ENCODE measurements around the gene RFX1.

The RFX1 gene

GRCh38 chr19:13999085-13999484 is 7.0 kb downstream of the RFX1 start:
- TF ChIP-seq EZH2phosphoT487 (IDR thresholded peaks at IDR 0.05; ENCODE audit: low read length) (no peak), EZH2 (optimal IDR thresholded peaks at IDR 0.05; ENCODE audit: low read depth, low read length) (no peak), CTCF (IDR thresholded peaks at IDR 0.05; ENCODE audit: low read length) (no peak)
- Histone ChIP-seq H2AFZ (ENCODE audit: low read length) (no peak overlapping the region), H3K79me2 (ENCODE audit: low read length) (peaks cover 32% of the 10 kb centered on the region), H3K9me2 (replicated peaks; ENCODE audit: insufficient read depth, low read length) (no peaks in the 10 kb centered on the region), H3K4me2 (ENCODE audit: low read depth, low read length) (no peak overlapping the region), H4K20me1 (ENCODE audit: insufficient read depth, low read length) (no peaks in the 10 kb centered on the region), H3K4me3 (ENCODE audit: low read length) (no peak overlapping the region), H3K27ac (ENCODE audit: low read length) (no peak overlapping the region), H3K4me1 (ENCODE audit: low read length) (no peaks in the 10 kb centered on the region), H3K27me3 (replicated peaks; ENCODE audit: insufficient read depth, low read length) (no peaks in the 10 kb centered on the region), H3K36me3 (replicated peaks; ENCODE audit: insufficient read depth, low read length) (no peaks in the 10 kb centered on the region), H3K9ac (ENCODE audit: low read length) (no peak overlapping the region), H3F3A (ENCODE audit: insufficient read depth, low read length) (no peaks in the 10 kb centered on the region), H3K9me3 (replicated peaks; ENCODE audit: insufficient read depth, low read length) (no peaks in the 10 kb centered on the region)
- DNase-seq: no peak

GRCh38 chr19:13998426-13998825 is 7.7 kb downstream of the RFX1 start:
- TF ChIP-seq EZH2phosphoT487 (IDR thresholded peaks at IDR 0.05; ENCODE audit: low read length) (no peak), CTCF (IDR thresholded peaks at IDR 0.05; ENCODE audit: low read length) (no peak), EZH2 (optimal IDR thresholded peaks at IDR 0.05; ENCODE audit: low read depth, low read length) (no peak)
- Histone ChIP-seq H3K4me1 (ENCODE audit: low read length) (no peaks in the 10 kb centered on the region), H3K36me3 (replicated peaks; ENCODE audit: insufficient read depth, low read length) (no peaks in the 10 kb centered on the region), H3K4me2 (ENCODE audit: low read depth, low read length) (no peak overlapping the region), H3K27me3 (replicated peaks; ENCODE audit: insufficient read depth, low read length) (no peaks in the 10 kb centered on the region), H3K4me3 (ENCODE audit: low read length) (no peak overlapping the region), H2AFZ (ENCODE audit: low read length) (no peak overlapping the region), H3K79me2 (ENCODE audit: low read length) (peaks cover 31% of the 10 kb centered on the region), H3K9me3 (replicated peaks; ENCODE audit: insufficient read depth, low read length) (no peaks in the 10 kb centered on the region), H3K9ac (ENCODE audit: low read length) (no peak overlapping the region), H4K20me1 (ENCODE audit: insufficient read depth, low read length) (no peaks in the 10 kb centered on the region), H3F3A (ENCODE audit: insufficient read depth, low read length) (no peaks in the 10 kb centered on the region), H3K9me2 (replicated peaks; ENCODE audit: insufficient read depth, low read length) (no peaks in the 10 kb centered on the region), H3K27ac (ENCODE audit: low read length) (no peak overlapping the region)
- DNase-seq: no peak

GRCh38 chr19:13997631-13997962 is 8.5 kb downstream of the RFX1 start:
- no peak overlapping the region for H3K4me3 ChIP-seq (ENCODE audit: low read length)
- no peaks in the 10 kb centered on the region for H4K20me1 ChIP-seq (ENCODE audit: insufficient read depth, low read length)
- H3K9me2 ChIP-seq (replicated peaks; ENCODE audit: insufficient read depth, low read length): no peaks in the 10 kb centered on the region
- no peak for TF ChIP-seq EZH2phosphoT487 (IDR thresholded peaks at IDR 0.05; ENCODE audit: low read length)
- TF ChIP-seq EZH2 (optimal IDR thresholded peaks at IDR 0.05; ENCODE audit: low read depth, low read length): no peak
- no peak for TF ChIP-seq CTCF (IDR thresholded peaks at IDR 0.05; ENCODE audit: low read length)
- no peaks in the 10 kb centered on the region for H3K27me3 ChIP-seq (replicated peaks; ENCODE audit: insufficient read depth, low read length)
- no peaks in the 10 kb centered on the region for H3K4me1 ChIP-seq (ENCODE audit: low read length)
- H3K79me2 ChIP-seq (ENCODE audit: low read length): peaks cover 28% of the 10 kb centered on the region
- no peak for DNase-seq
- H3K4me2 ChIP-seq (ENCODE audit: low read depth, low read length): no peak overlapping the region
- H3K9me3 ChIP-seq (replicated peaks; ENCODE audit: insufficient read depth, low read length): no peaks in the 10 kb centered on the region
- no peak overlapping the region for H2AFZ ChIP-seq (ENCODE audit: low read length)
- no peaks in the 10 kb centered on the region for H3F3A ChIP-seq (ENCODE audit: insufficient read depth, low read length)
- no peak overlapping the region for H3K9ac ChIP-seq (ENCODE audit: low read length)
- no peak overlapping the region for H3K27ac ChIP-seq (ENCODE audit: low read length)
- H3K36me3 ChIP-seq (replicated peaks; ENCODE audit: insufficient read depth, low read length): no peaks in the 10 kb centered on the region

Data from MM.1S (cell line).